Heart left ventricle (tissue), 16 donors: ENCODE results near the gene TBC1D3B. TPM values are rescaled to one million over a fixed set of nuclear protein-coding genes. Genes with fewer than 3 reads are reported as not detected.
"Not testable (repeated sequence)": the region's sequence is repeated elsewhere in the genome, so short reads cannot be mapped to it uniquely, and the experiment has no call there.

Experiments used
- ATAC-seq, 4 donors: fragments of 200-7000 bp; cut with Tn5 transposase; one replicate each; pipeline ENCODE4 v1.9.1; 2020 to 2022; ENCODE audit warnings: moderate library complexity in 4 of 4, mild to moderate bottlenecking in 3 of 4, moderate number of reproducible peaks in 1 of 4
- DNase-seq, 5 donors: peaks; one replicate each; pipeline ENCODE4 v3.0.0-alpha.2; 2020
- H3K27ac ChIP-seq, 12 donors: fragments of 200-600 bp; sonication (generic) in 4 of 12; one replicate each; pipeline versions ENCODE4 v1.5.0 to v1.8.0; 2016 to 2022; ENCODE audit warnings: mild to moderate bottlenecking in 2 of 12
- H3K27me3 ChIP-seq, 9 donors: fragments of 200-600 bp; sonication (generic) in 2 of 9; one replicate each; pipeline versions ENCODE4 v1.5.1 to v1.8.0; 2016 to 2022; ENCODE audit warnings: mild to moderate bottlenecking in 3 of 9
- H3K36me3 ChIP-seq, 9 donors: fragments of 200-600 bp; sonication (generic) in 2 of 9; one replicate each; pipeline versions ENCODE4 v1.5.0 to v1.8.0; 2018 to 2022; ENCODE audit warnings: mild to moderate bottlenecking in 2 of 9
- H3K4me1 ChIP-seq, 12 donors: fragments of 200-600 bp; sonication (generic) in 4 of 12; one replicate each; pipeline versions ENCODE4 v1.5.0 to v1.8.0; 2016 to 2022; ENCODE audit warnings: mild to moderate bottlenecking in 3 of 12
- H3K4me3 ChIP-seq, 12 donors: fragments of 200-600 bp; sonication (generic) in 4 of 12; one replicate each; pipeline versions ENCODE4 v1.5.0 to v1.8.0; 2017 to 2022; ENCODE audit warnings: mild to moderate bottlenecking in 9 of 12, moderate library complexity in 4 of 12
- H3K9me3 ChIP-seq, 12 donors: fragments of 200-600 bp; sonication (generic) in 4 of 12; one replicate each; pipeline versions ENCODE4 v1.5.0 to v1.8.0; 2016 to 2022; ENCODE audit warnings: mild to moderate bottlenecking in 1 of 12
- POLR2A ChIP-seq, 2 donors: fragments of 450-650 bp; IDR thresholded peaks; one replicate each; pipeline ENCODE4 v1.6.1; 2017; ENCODE audit warnings: antibody characterized with exemption in 2 of 2, mild to moderate bottlenecking in 2 of 2, moderate library complexity in 2 of 2
- WGBS, 4 donors: extraction: QIAGEN DNeasy Blood & Tissue Kit in 2 of 4; methylation state at CpG; one replicate each; pipeline versions ENCODE4 v1.1.5 to v1.1.7; 2013 to 2018; 5-methylcytosine and 5-hydroxymethylcytosine counted together
- intact Hi-C, 10 donors: fragments of 100-400 bp; cut with DNase I; formaldehyde crosslinking; loops; one replicate each; pipeline versions ENCODE4 v1.11.1 to v1.14.2; 2022
- polyA plus RNA-seq, 2 donors: library from polyadenylated mRNA; stranded (reverse); fragments of 200-250 nt; gene quantifications; one replicate each; pipeline ENCODE4 v1.2.3, GENCODE V29; 2013
- total RNA-seq, 9 donors: library from RNA; depleted of rRNA in 2 of 9; stranded (reverse); fragments of >200 nt in 2 of 9; fragmentation: NEBNext Ultra II Directional in 3 of 9; extraction: Animal tissue kit (Norgen Biotek cat#: 25700) in 3 of 9; gene quantifications; one replicate each; pipeline versions ENCODE4 v1.1.0 to v1.2.4, GENCODE V29; 2016 to 2023
- TF ChIP-seq, protein P1 (sequence below), 12 donors: fragments of 200-600 bp; sonication (generic) in 4 of 12; IDR thresholded peaks; one replicate each; pipeline versions ENCODE4 v1.5.0 to v1.8.0; 2018 to 2022; ENCODE audit warnings: antibody characterized with exemption in 12 of 12, mild to moderate bottlenecking in 5 of 12
- donor health status: ischemic (EF 13 %, LVEDD 7.1; RV severe dilation, severe dysfunction).
- donor health status: healthy with polysubstance abuse.
- donor health status: DM: no; HTN: yes; CAD: no.
- donor health status: DM: no; HTN: no; CAD: no.
- donor health status: ischemic (EF 25% LVEDD 6.9; RV normal size, moderate dysfunction).
- donor health status: ischemic (EF 25% LVEDD 5.7; RV mildly dilated, moderate dysfunction).
- donor health status: healthy.
- donor health status: DM: yes; HTN: yes; CAD: no.
- donor health status: ischemic (EF 35%, LVEDD 5.7; RV mildly dilated, moderate dysfunction).
- donor health status: nonischemic (EF 11% LVEDD 7.7; RV severe dilation, severe dysfunction).
- donor health status: DM: yes; HTN: yes; CAD: no.
- donor health status: PGD.
- donor health status: ischemic (EF 29% LVEDD 5.4; RV normal size, mild dysfunction).
- donor health status: nonischemic (EF 23%, LVEDD 6.1; RV moderate dilation, normal function).

The TBC1D3B gene
- total and polyA plus RNA-seq, 11 donors = 0.62 to 3.3 (median 1.4) TPM; not detected in 1

DNA sequence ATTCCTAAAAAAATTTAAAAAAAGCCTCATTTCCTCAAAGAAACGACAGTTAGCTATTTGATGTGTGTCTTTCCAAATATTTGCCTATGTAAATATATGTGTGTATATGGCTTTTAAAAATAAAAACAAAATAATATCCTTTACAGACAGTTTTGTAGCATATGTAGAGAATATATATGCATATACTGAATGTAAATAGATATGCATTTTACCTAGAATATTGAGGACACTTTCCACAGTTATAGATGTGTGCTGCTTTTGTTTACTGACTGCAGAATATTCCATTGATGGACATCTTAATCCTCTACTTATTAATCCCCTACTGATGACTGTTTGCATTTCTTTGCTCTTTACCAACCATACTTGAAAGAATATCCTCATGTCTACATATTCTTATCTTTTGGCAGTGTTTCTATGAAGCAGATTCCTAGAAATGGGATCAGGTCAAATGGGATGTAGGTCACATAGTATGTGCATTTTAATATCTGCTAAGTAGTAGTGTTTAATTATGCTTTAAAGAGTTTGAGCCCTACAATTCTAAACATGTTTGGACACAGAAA, 16.9 kb upstream of the TBC1D3B start:
- no peak overlapping the region for H3K4me3 ChIP-seq
- H3K27ac ChIP-seq = no peak overlapping the region
- H3K4me1 ChIP-seq = peaks cover 0 to 20% (median 0%) of the 10 kb centered on the region in 12 donors
- TF ChIP-seq, protein P1, sequence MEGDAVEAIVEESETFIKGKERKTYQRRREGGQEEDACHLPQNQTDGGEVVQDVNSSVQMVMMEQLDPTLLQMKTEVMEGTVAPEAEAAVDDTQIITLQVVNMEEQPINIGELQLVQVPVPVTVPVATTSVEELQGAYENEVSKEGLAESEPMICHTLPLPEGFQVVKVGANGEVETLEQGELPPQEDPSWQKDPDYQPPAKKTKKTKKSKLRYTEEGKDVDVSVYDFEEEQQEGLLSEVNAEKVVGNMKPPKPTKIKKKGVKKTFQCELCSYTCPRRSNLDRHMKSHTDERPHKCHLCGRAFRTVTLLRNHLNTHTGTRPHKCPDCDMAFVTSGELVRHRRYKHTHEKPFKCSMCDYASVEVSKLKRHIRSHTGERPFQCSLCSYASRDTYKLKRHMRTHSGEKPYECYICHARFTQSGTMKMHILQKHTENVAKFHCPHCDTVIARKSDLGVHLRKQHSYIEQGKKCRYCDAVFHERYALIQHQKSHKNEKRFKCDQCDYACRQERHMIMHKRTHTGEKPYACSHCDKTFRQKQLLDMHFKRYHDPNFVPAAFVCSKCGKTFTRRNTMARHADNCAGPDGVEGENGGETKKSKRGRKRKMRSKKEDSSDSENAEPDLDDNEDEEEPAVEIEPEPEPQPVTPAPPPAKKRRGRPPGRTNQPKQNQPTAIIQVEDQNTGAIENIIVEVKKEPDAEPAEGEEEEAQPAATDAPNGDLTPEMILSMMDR (IDR thresholded peaks at IDR 0.05) = no peak
- TF ChIP-seq POLR2A (IDR thresholded peaks at IDR 0.05) = no peak
- H3K36me3 ChIP-seq = no peaks in the 10 kb centered on the region
- DNase-seq (no peak), ATAC-seq (no peak)
- intact Hi-C loops = loop anchor here in 1 of 10 donors (10.0 kb wide), 1 partner anchor 68 kb away; no protein-coding TSS in a partner anchor
- no peaks in the 10 kb centered on the region for H3K9me3 ChIP-seq
- H3K27me3 ChIP-seq = peaks cover 0 to 17% (median 0%) of the 10 kb centered on the region in 9 donors
- WGBS, 4 donors = 40 to 56% (median 50%) methylated on average over 1 of the region's 1 CpG

DNA sequence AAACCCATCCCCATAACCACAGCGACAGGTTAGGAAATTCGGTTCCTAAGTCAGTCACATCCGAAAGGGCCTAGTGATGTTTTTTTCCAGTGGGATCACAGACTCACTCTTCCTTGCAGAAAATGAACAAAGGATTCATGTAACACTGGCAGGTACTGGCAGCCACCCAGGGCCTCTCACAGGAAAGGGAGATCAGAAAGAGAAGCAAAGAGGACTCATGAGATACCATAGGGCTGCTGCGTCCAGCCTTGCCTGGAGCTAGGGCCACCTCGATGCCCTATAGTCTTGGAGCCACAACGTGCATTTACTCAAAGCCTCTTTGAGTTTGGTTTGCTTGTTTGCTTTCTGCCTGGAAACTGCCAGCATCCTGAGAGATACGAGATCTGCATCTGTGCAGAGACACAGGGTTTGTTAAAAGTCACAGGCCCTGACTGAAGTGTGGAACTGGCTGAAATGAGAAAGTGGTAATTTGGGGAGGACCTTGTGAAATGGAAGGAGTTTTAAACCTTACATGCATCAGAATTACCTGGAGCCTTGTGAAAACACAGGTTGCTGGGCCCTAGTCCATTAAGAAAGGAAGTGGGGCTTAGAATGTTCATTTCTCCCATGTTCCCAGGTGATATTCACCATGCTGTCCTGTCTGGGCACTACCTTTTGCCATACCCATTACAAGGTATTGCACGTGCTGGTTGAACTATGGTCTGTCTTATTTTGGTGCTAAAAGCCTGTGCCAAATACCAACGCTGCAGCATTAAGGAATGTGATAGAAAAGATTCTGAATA, 14.3 kb upstream of the TBC1D3B start:
- peaks cover 0 to 23% (median 0%) of the 10 kb centered on the region in 12 donors for H3K4me1 ChIP-seq
- not testable (repeated sequence) for H3K9me3 ChIP-seq, H3K4me3 ChIP-seq, H3K27me3 ChIP-seq, DNase-seq, H3K27ac ChIP-seq, ATAC-seq, H3K36me3 ChIP-seq
- 78 to 82% (median 78%) methylated on average over 9 of the region's 9 CpGs for WGBS, 4 donors
- intact Hi-C loops = loop anchor here in 1 of 10 donors (10.0 kb wide), 1 partner anchor 66 kb away; no protein-coding TSS in a partner anchor

DNA sequence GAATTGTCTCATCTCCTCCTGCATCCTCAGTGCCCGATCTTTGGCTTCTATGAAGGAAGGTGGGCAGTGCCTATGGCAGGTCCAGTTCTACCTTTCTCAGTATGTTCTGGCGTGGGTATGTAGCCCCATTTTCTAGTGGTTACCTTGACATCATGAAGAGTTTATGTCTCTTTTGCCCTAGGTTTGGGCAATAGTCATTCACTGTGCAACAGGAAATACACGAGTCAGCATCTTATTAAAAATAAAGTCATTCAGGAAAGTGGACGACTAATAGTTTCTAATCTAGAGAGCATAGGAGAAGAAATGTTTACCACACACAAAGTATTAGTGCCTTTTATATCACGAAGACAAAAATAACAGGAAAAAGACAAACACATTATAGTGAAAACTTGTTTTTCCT, 13.6 kb upstream of the TBC1D3B start:
- H3K4me3 ChIP-seq, ATAC-seq, H3K36me3 ChIP-seq, H3K27ac ChIP-seq, H3K9me3 ChIP-seq, DNase-seq: not testable (repeated sequence)
- intact Hi-C loops = loop anchor here in 2 of 10 donors (10.0 kb wide), 2 partner anchors 65 to 295 kb away; partner anchors contain the start of gene ZNHIT3 (in 1 of the 2)
- H3K4me1 ChIP-seq = peaks cover 0 to 23% (median 0%) of the 10 kb centered on the region in 12 donors
- WGBS, 4 donors = 57 to 68% (median 61%) methylated on average over 5 of the region's 5 CpGs
- H3K27me3 ChIP-seq = peaks cover 0 to 12% (median 0%) of the 10 kb centered on the region in 9 donors

DNA sequence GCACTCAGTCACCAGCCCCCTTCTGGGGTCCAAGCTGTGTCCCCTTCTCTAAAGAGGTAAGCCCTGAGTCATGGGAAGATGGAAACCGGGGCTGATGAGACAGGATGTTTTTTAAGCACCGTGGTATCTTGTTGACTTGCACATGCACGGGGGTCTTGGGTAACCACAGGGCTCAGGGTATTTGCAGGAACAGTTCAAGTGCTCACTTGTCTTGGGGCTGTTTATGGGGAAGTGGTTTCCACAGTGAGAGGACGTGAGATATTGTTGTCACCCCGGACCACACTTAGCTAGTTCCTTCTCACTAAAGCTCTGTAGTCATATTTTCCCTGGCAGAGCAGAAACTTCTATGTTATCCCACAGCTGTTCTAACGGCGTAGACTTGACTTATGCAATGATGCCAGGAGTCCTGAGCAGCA, 12.5 kb upstream of the TBC1D3B start:
- intact Hi-C loops = loop anchor here in 1 of 10 donors (10.0 kb wide), 1 partner anchor 296 kb away; the partner anchor contains the start of gene ZNHIT3
- no peak for TF ChIP-seq POLR2A (IDR thresholded peaks at IDR 0.05)
- TF ChIP-seq, protein P1 (IDR thresholded peaks at IDR 0.05) = no peak
- peaks cover 0 to 22% (median 0%) of the 10 kb centered on the region in 9 donors for H3K27me3 ChIP-seq
- no peak overlapping the region for H3K4me3 ChIP-seq
- 34 to 59% (median 44%) methylated on average over 5 to 7 of the region's 7 CpGs for WGBS, 4 donors
- peaks cover 0 to 26% (median 0%) of the 10 kb centered on the region in 12 donors for H3K4me1 ChIP-seq
- H3K27ac ChIP-seq = peak overlapping the region in 4 of 12 donors; percentile 4 to 66 (median 53)
- ATAC-seq = peak; percentile 20 to 85 (median 68)
- no peaks in the 10 kb centered on the region for H3K9me3 ChIP-seq
- no peaks in the 10 kb centered on the region for H3K36me3 ChIP-seq
- peak in 3 of 5 donors; percentile 46 to 63 (median 59) for DNase-seq

DNA sequence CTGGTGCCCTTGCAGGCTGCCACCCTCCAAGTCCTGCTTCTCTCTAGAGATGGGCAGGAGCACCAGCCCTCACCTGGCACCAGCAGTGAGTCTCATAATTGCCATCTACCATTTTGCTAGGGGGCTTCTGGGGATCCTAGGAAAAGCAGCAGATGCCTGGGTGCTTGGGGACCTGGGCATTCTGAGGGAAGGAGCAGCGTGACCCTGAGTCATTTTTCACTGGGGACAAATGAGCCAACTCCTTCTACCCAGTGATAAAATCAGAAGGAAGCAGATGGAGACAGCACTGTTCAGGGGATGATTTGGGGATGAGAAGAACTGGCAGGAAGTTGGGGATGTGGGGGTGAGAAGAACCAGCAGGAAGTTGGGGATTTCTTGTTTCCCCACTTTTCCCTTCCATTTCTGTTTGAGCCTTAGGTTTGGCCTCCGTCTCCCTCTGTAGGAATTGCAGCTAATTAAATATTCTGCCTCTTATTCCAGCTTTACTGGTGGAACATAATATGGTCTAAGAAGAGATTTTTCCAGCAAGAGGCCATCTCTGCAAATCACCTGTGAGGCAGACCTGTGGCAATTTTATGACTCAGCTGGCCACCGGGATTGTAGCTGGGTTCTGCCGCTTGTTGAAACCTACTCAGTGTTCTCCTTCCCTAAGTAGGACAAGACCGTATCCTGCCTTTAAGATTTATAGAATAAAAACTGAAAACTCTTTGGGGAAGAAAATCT, 11.7 kb upstream of the TBC1D3B start:
- intact Hi-C loops = loop anchor here in 1 of 10 donors (10.0 kb wide), 1 partner anchor 297 kb away; the partner anchor contains the start of gene ZNHIT3
- 63 to 90% (median 68%) methylated on average over 5 of the region's 5 CpGs for WGBS, 4 donors

DNA sequence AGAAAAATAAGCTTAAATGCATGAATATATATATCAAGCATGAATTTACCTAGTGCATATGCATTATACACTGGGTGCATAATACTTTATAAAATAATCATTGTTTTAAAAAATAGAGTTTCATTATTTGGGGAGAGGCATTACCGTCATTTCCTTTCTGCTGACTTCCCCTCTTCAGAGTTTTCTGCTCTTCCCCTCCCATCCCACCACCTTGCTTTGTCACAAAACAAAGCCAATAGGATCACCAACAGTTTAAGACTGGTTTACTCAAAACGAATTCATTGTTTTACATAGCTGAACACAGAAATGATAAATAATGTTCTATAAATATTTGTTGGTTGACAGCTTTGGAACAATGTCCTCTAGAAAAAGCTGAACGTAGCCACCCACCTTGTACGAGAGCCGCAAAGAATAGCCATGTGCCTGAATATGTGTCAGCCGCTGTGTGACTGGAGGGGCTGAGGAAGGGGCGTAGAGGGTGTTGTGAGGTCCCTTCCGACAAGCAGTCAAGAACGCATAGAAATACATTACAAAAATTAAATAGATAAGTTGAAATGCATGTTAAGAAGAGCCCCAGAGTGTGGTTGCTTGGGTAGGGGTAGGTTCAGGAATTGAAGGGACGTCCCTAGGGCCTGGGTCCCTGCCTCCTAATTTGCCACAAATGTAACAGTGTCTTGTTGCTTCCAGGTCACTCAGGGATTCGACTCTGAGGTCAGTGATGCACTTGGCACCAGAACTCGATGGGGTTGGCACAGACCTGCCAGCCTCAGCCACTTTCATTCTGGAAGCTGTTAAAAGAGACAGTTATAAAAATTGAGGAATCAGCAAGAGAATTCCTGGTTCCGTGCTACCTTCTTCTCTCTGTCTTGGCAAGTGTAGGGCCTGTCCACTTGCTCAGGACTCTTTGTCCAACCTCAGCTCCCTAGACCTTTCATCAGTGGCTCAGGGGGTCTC, 10.7 kb upstream of the TBC1D3B start:
- H3K9me3 ChIP-seq, DNase-seq, H3K4me3 ChIP-seq, H3K36me3 ChIP-seq, ATAC-seq: not testable (repeated sequence)
- intact Hi-C loops = loop anchor here in 1 of 10 donors (10.0 kb wide), 1 partner anchor 298 kb away; the partner anchor contains the start of gene ZNHIT3
- peaks cover 0 to 34% (median 0%) of the 10 kb centered on the region in 9 donors for H3K27me3 ChIP-seq
- 78 to 80% (median 80%) methylated on average over 13 of the region's 13 CpGs for WGBS, 4 donors
- peaks cover 0 to 24% (median 3%) of the 10 kb centered on the region in 12 donors for H3K4me1 ChIP-seq
- peak overlapping the region in 3 of 12 donors; percentile 35 to 54 (median 37) for H3K27ac ChIP-seq

More for the DNA sequence above, 11.7 kb upstream of the TBC1D3B start:
- H3K4me3 ChIP-seq, H3K9me3 ChIP-seq, DNase-seq, H3K36me3 ChIP-seq, ATAC-seq: not testable (repeated sequence)
- H3K27me3 ChIP-seq = peaks cover 0 to 27% (median 0%) of the 10 kb centered on the region in 9 donors
- H3K4me1 ChIP-seq = peaks cover 0 to 24% (median 3%) of the 10 kb centered on the region in 12 donors
- peak overlapping the region in 4 of 12 donors; percentile 35 to 66 (median 53) for H3K27ac ChIP-seq
